ENCODE measurements around the gene PKP4.
"Not testable (repeated sequence)": the region's sequence is repeated elsewhere in the genome, so short reads cannot be mapped to it uniquely, and the experiment has no call there.

PKP4 gene

GRCh38 chr2:158457092-158457825 is 507 bp downstream of the PKP4 start:
- Histone ChIP-seq H3K27ac (ENCODE audit: low read depth, low read length) (peak overlapping the region; percentile 91), H3K27me3 (ENCODE audit: control insufficient read depth, insufficient read depth, low read length) (no peaks in the 10 kb centered on the region), H3K9ac (ENCODE audit: low read length) (peak overlapping the region; percentile 95), H3K4me1 (ENCODE audit: control insufficient read depth, insufficient read depth, low read length) (peaks cover 26% of the 10 kb centered on the region), H3K4me3 (ENCODE audit: low read depth, low read length) (peak overlapping the region; percentile 100), H3K36me3 (ENCODE audit: control insufficient read depth, insufficient read depth, low read length) (no peaks in the 10 kb centered on the region), H3K9me3 (ENCODE audit: control insufficient read depth, insufficient read depth, low read depth, low read length) (no peaks in the 10 kb centered on the region)

- peak overlapping the region; percentile 100 for H3K4me3 ChIP-seq (ENCODE audit: low read depth, low read length)
- peaks cover 26% of the 10 kb centered on the region for H3K4me1 ChIP-seq (ENCODE audit: control insufficient read depth, insufficient read depth, low read length)
- peak overlapping the region; percentile 91 for H3K27ac ChIP-seq (ENCODE audit: low read depth, low read length)
- H3K27me3 ChIP-seq (ENCODE audit: control insufficient read depth, insufficient read depth, low read length) = no peaks in the 10 kb centered on the region
- H3K9ac ChIP-seq (ENCODE audit: low read length) = peak overlapping the region; percentile 95
- H3K9me3 ChIP-seq (ENCODE audit: control insufficient read depth, insufficient read depth, low read depth, low read length) = no peaks in the 10 kb centered on the region
- no peaks in the 10 kb centered on the region for H3K36me3 ChIP-seq (ENCODE audit: control insufficient read depth, insufficient read depth, low read length)
Observed at GRCh38 chr2:158457826-158458616, 1.3 kb downstream of the PKP4 start.

- Histone ChIP-seq H3K9me3 (ENCODE audit: control insufficient read depth, insufficient read depth, low read depth, low read length) (no peaks in the 10 kb centered on the region), H3K4me3 (ENCODE audit: low read depth, low read length) (peak overlapping the region; percentile 100), H3K9ac (ENCODE audit: low read length) (peak overlapping the region; percentile 95), H3K36me3 (ENCODE audit: control insufficient read depth, insufficient read depth, low read length) (no peaks in the 10 kb centered on the region), H3K4me1 (ENCODE audit: control insufficient read depth, insufficient read depth, low read length) (peaks cover 26% of the 10 kb centered on the region), H3K27me3 (ENCODE audit: control insufficient read depth, insufficient read depth, low read length) (no peaks in the 10 kb centered on the region), H3K27ac (ENCODE audit: low read depth, low read length) (no peak overlapping the region)
Observed at GRCh38 chr2:158458617-158458920, 1.8 kb downstream of the PKP4 start.

- no peaks in the 10 kb centered on the region for H3K27me3 ChIP-seq (ENCODE audit: control insufficient read depth, insufficient read depth, low read length)
- H3K27ac ChIP-seq (ENCODE audit: low read depth, low read length) = no peak overlapping the region
- no peak overlapping the region for H3K9ac ChIP-seq (ENCODE audit: low read length)
- no peaks in the 10 kb centered on the region for H3K9me3 ChIP-seq (ENCODE audit: control insufficient read depth, insufficient read depth, low read depth, low read length)
- peak overlapping the region; percentile 100 for H3K4me3 ChIP-seq (ENCODE audit: low read depth, low read length)
- H3K36me3 ChIP-seq (ENCODE audit: control insufficient read depth, insufficient read depth, low read length) = no peaks in the 10 kb centered on the region
- peaks cover 28% of the 10 kb centered on the region for H3K4me1 ChIP-seq (ENCODE audit: control insufficient read depth, insufficient read depth, low read length)
Observed at GRCh38 chr2:158459161-158460003, 2.6 kb downstream of the PKP4 start.

- H3K27me3 ChIP-seq (ENCODE audit: control insufficient read depth, insufficient read depth, low read length) = no peaks in the 10 kb centered on the region
- peaks cover 28% of the 10 kb centered on the region for H3K4me1 ChIP-seq (ENCODE audit: control insufficient read depth, insufficient read depth, low read length)
- no peaks in the 10 kb centered on the region for H3K36me3 ChIP-seq (ENCODE audit: control insufficient read depth, insufficient read depth, low read length)
- H3K9ac ChIP-seq (ENCODE audit: low read length) = no peak overlapping the region
- H3K9me3 ChIP-seq (ENCODE audit: control insufficient read depth, insufficient read depth, low read depth, low read length) = no peaks in the 10 kb centered on the region
- H3K27ac ChIP-seq (ENCODE audit: low read depth, low read length) = no peak overlapping the region
- no peak overlapping the region for H3K4me3 ChIP-seq (ENCODE audit: low read depth, low read length)
Observed at GRCh38 chr2:158460632-158461297, 4.0 kb downstream of the PKP4 start.

GRCh38 chr2:158463496-158464095 is 6.8 kb downstream of the PKP4 start:
- Histone ChIP-seq H3K4me1 (ENCODE audit: control insufficient read depth, insufficient read depth, low read length) (peaks cover 24% of the 10 kb centered on the region), H3K27me3 (ENCODE audit: control insufficient read depth, insufficient read depth, low read length) (no peaks in the 10 kb centered on the region), H3K27ac (ENCODE audit: low read depth, low read length) (no peak overlapping the region), H3K4me3 (ENCODE audit: low read depth, low read length) (no peak overlapping the region), H3K9ac (ENCODE audit: low read length) (no peak overlapping the region), H3K9me3 (ENCODE audit: control insufficient read depth, insufficient read depth, low read depth, low read length) (no peaks in the 10 kb centered on the region), H3K36me3 (ENCODE audit: control insufficient read depth, insufficient read depth, low read length) (no peaks in the 10 kb centered on the region)

GRCh38 chr2:158464426-158465281 is 7.9 kb downstream of the PKP4 start:
- Histone ChIP-seq H3K9me3 (ENCODE audit: control insufficient read depth, insufficient read depth, low read depth, low read length) (no peaks in the 10 kb centered on the region), H3K4me3 (ENCODE audit: low read depth, low read length) (no peak overlapping the region), H3K36me3 (ENCODE audit: control insufficient read depth, insufficient read depth, low read length) (no peaks in the 10 kb centered on the region), H3K4me1 (ENCODE audit: control insufficient read depth, insufficient read depth, low read length) (peaks cover 14% of the 10 kb centered on the region), H3K9ac (ENCODE audit: low read length) (no peak overlapping the region), H3K27me3 (ENCODE audit: control insufficient read depth, insufficient read depth, low read length) (no peaks in the 10 kb centered on the region), H3K27ac (ENCODE audit: low read depth, low read length) (no peak overlapping the region)

GRCh38 chr2:158467248-158467647 is 10.5 kb downstream of the PKP4 start:
- Histone ChIP-seq H3K27ac (ENCODE audit: low read depth, low read length) (no peak overlapping the region), H3K4me1 (ENCODE audit: control insufficient read depth, insufficient read depth, low read length) (peaks cover 6% of the 10 kb centered on the region; the same call in 1 of the 2 replicates), H3K27me3 (ENCODE audit: control insufficient read depth, insufficient read depth, low read length) (no peaks in the 10 kb centered on the region), H3K9me3 (ENCODE audit: control insufficient read depth, insufficient read depth, low read depth, low read length) (no peaks in the 10 kb centered on the region), H3K4me3 (ENCODE audit: low read depth, low read length) (no peak overlapping the region), H3K36me3 (ENCODE audit: control insufficient read depth, insufficient read depth, low read length) (0 out of 2 replicates have a peak, but pooled peaks cover 5% of the 10 kb centered on the region), H3K9ac (ENCODE audit: low read length) (no peak overlapping the region)

- H3K9ac ChIP-seq (ENCODE audit: low read length); H3K36me3 ChIP-seq (ENCODE audit: control insufficient read depth, insufficient read depth, low read length); H3K4me3 ChIP-seq (ENCODE audit: low read depth, low read length); H3K27ac ChIP-seq (ENCODE audit: low read depth, low read length); H3K4me1 ChIP-seq (ENCODE audit: control insufficient read depth, insufficient read depth, low read length); H3K9me3 ChIP-seq (ENCODE audit: control insufficient read depth, insufficient read depth, low read depth, low read length); H3K27me3 ChIP-seq (ENCODE audit: control insufficient read depth, insufficient read depth, low read length): not testable (repeated sequence)
Observed at GRCh38 chr2:158472829-158473228, 16.1 kb downstream of the PKP4 start.

- not testable (repeated sequence) for H3K27ac ChIP-seq (ENCODE audit: low read depth, low read length); H3K4me3 ChIP-seq (ENCODE audit: low read depth, low read length); H3K9me3 ChIP-seq (ENCODE audit: control insufficient read depth, insufficient read depth, low read depth, low read length); H3K4me1 ChIP-seq (ENCODE audit: control insufficient read depth, insufficient read depth, low read length); H3K36me3 ChIP-seq (ENCODE audit: control insufficient read depth, insufficient read depth, low read length); H3K9ac ChIP-seq (ENCODE audit: low read length); H3K27me3 ChIP-seq (ENCODE audit: control insufficient read depth, insufficient read depth, low read length)
Observed at GRCh38 chr2:158473300-158473699, 16.5 kb downstream of the PKP4 start.

Measured in HUES6 (cell line).